BLaER1 treated with 17β-estradiol and CSF1 and Interleukin-3, amounts not matched to agents 10 nM and 100 nM (cell line): ENCODE results near the gene C1orf116.
"Not testable (repeated sequence)": the region's sequence is repeated elsewhere in the genome, so short reads cannot be mapped to it uniquely, and the experiment has no call there.

Source experiments
- H3K27ac ChIP-seq, 11 experiments: shearing (Covaris generic); formaldehyde crosslinking; 2 replicates each; pipeline ENCODE4 v1.8.1; 2022
- H3K27me3 ChIP-seq, 11 experiments: shearing (Covaris generic); formaldehyde crosslinking; 2 replicates each; pipeline ENCODE4 v1.8.1; 2022
- H3K36me3 ChIP-seq, 11 experiments: shearing (Covaris generic); formaldehyde crosslinking; 2 replicates each; pipeline ENCODE4 v1.8.1; 2022
- H3K4me1 ChIP-seq, 10 experiments: shearing (Covaris generic); formaldehyde crosslinking; 2 replicates each; pipeline ENCODE4 v1.8.1; 2022
- H3K4me2 ChIP-seq, 11 experiments: shearing (Covaris generic); formaldehyde crosslinking; 2 replicates each; pipeline ENCODE4 v1.8.1; 2022
- H3K4me3 ChIP-seq, 10 experiments: shearing (Covaris generic); formaldehyde crosslinking; 2 replicates each; pipeline ENCODE4 v1.8.1; 2022
- H3K9ac ChIP-seq, 11 experiments: shearing (Covaris generic); formaldehyde crosslinking; 2 replicates each; pipeline ENCODE4 v1.8.1; 2022
- H3K9me3 ChIP-seq, 11 experiments: shearing (Covaris generic); formaldehyde crosslinking; replicated peaks in 1 of 11; 2 replicates each; pipeline ENCODE4 v1.8.1; 2022
- H4K20me1 ChIP-seq, 11 experiments: shearing (Covaris generic); formaldehyde crosslinking; 2 replicates each; pipeline ENCODE4 v1.8.1; 2022
- Cebpa-rat ChIP-seq, 11 experiments: shearing (Covaris generic); IDR thresholded peaks; 2 replicates each; pipeline ENCODE4 v1.8.1; 2022

Gene C1orf116

DNA sequence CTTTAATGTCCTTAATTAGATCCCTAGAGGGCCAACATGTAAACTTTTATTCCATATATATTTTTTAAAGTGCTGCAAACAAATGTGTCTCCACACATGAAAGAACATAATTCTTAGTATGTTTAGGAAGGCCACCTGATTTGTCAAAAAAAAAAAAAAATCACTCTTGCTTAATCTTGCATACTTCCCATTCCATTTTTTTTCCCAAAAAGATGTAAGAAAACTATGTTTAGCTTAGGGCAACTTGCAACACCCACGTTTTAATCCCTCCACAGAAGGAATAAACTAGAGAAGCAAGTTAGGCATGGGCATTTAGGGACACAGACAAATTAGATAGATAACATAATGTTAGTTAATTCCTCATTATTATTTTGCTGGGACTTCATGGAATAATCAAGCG lies 12.9 kb upstream of the C1orf116 start:
- TF ChIP-seq Cebpa-rat (IDR thresholded peaks at IDR 0.05): no peak
- peaks cover 0 to 3% (median 1%) of the 10 kb centered on the region in 11 experiments; a peak in 11 of 22 replicates for H3K27me3 ChIP-seq
- H3K4me3 ChIP-seq: no peak overlapping the region
- no peak overlapping the region for H3K27ac ChIP-seq
- no peak overlapping the region for H3K4me2 ChIP-seq
- H4K20me1 ChIP-seq: no peaks in the 10 kb centered on the region
- peaks cover 0 to 4% (median 3%) of the 10 kb centered on the region in 11 experiments; a peak in 18 of 22 replicates for H3K9me3 ChIP-seq
- H3K36me3 ChIP-seq: no peaks in the 10 kb centered on the region
- H3K9ac ChIP-seq: no peak overlapping the region
- no peaks in the 10 kb centered on the region for H3K4me1 ChIP-seq

- H3K4me1 ChIP-seq, H3K9ac ChIP-seq, H3K9me3 ChIP-seq, H3K36me3 ChIP-seq, H3K27ac ChIP-seq, H4K20me1 ChIP-seq, H3K27me3 ChIP-seq, H3K4me2 ChIP-seq, H3K4me3 ChIP-seq: not testable (repeated sequence)
These were observed 8.8 kb upstream of the C1orf116 start for GRCh38 chr1:207041397-207041796.

DNA sequence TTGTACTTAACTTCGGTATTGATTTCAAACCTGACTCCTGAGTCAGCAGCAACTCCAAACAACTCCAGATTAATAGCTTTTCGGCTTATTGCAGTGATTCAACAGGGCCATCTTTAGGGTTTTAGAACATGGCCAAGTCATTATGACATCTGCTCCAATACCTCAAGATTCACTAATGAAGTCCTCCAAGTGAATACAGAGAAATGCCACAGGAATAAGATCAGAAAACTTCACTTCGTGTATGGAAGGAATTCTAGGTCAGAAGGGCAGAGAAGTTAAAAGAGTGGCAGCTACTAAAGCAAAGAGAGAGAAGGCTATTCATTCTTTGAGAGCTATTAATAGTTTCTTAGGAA lies 7.6 kb upstream of the C1orf116 start:
- Histone ChIP-seq H3K9me3 (no peaks in the 10 kb centered on the region), H4K20me1 (no peaks in the 10 kb centered on the region), H3K27ac (no peak overlapping the region), H3K9ac (no peak overlapping the region), H3K4me3 (no peak overlapping the region), H3K4me1 (no peaks in the 10 kb centered on the region), H3K36me3 (no peaks in the 10 kb centered on the region), H3K27me3 (no peaks in the 10 kb centered on the region), H3K4me2 (no peak overlapping the region)
- TF ChIP-seq Cebpa-rat (IDR thresholded peaks at IDR 0.05): no peak

- no peak for TF ChIP-seq Cebpa-rat (IDR thresholded peaks at IDR 0.05)
- Histone ChIP-seq H3K4me1 (no peaks in the 10 kb centered on the region), H4K20me1 (no peaks in the 10 kb centered on the region), H3K9me3 (no peaks in the 10 kb centered on the region), H3K27ac (no peak overlapping the region), H3K4me2 (no peak overlapping the region), H3K27me3 (no peaks in the 10 kb centered on the region), H3K36me3 (no peaks in the 10 kb centered on the region), H3K4me3 (no peak overlapping the region), H3K9ac (no peak overlapping the region)
These were observed 7.0 kb upstream of the C1orf116 start for GRCh38 chr1:207039380-207040180.

DNA sequence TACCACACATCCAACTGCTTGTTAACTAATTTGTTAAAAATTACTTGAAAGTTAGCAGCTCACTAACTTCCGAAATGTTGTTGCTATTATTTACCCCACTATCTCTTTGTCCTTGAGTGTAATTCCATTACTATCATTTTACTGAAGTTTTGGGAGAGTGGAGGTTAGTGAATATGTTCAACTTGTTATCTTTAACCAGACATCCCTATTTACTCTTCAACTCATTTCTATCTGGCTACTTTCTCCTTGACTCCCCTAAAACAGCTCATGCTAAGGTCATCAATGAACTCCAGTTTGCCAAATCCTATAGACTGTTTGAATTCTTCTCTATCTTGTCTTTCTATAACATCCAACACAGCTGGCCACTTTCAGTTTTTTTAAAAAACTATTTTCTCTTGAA lies 4.3 kb upstream of the C1orf116 start:
- Histone ChIP-seq H3K9ac (no peak overlapping the region), H3K4me3 (no peak overlapping the region), H3K27me3 (no peaks in the 10 kb centered on the region)

DNA sequence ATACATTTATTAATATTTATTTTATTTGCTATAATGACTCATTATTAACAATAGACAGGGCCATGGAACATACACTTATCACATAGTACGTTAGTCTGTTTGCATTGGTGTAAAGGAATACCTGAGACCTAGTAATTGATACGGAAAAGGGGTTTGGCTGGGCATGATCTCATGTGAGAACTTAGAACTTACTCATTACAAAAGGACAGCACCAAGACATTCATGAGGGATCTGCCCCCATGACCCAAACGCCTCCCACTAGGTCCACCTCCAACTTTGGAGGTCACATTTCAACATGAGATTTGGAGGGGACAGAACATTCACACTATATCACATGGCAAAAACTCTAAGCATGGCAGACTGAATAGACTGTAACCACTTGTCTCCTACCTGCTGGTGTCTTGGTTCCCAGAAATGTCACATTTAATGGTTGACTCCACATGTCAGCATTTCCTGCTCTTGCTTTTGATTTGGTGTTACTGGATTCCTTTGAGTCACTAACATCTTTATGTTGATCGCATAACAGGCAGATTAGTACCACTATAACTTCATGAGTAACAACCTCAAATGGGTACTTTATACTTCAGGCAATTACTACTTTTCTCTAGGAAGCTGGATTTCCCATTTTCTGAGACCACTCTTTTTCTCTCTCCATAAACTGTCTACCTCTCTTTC lies 3.5 kb upstream of the C1orf116 start:
- Histone ChIP-seq H3K36me3 (no peaks in the 10 kb centered on the region), H3K9me3 (no peaks in the 10 kb centered on the region), H3K4me1 (no peaks in the 10 kb centered on the region), H4K20me1 (no peaks in the 10 kb centered on the region), H3K4me2 (no peak overlapping the region), H3K27ac (no peak overlapping the region), H3K4me3 (no peak overlapping the region), H3K27me3 (no peaks in the 10 kb centered on the region), H3K9ac (no peak overlapping the region)
- no peak for TF ChIP-seq Cebpa-rat (IDR thresholded peaks at IDR 0.05)

More for the DNA sequence above, 4.3 kb upstream of the C1orf116 start:
- no peaks in the 10 kb centered on the region for H4K20me1 ChIP-seq
- TF ChIP-seq Cebpa-rat (IDR thresholded peaks at IDR 0.05): no peak
- H3K27ac ChIP-seq: no peak overlapping the region
- no peak overlapping the region for H3K4me2 ChIP-seq
- no peaks in the 10 kb centered on the region for H3K9me3 ChIP-seq
- no peaks in the 10 kb centered on the region for H3K4me1 ChIP-seq
- H3K36me3 ChIP-seq: no peaks in the 10 kb centered on the region

GRCh38 chr1:207034998-207035397 lies 2.4 kb upstream of the C1orf116 start:
- H3K4me1 ChIP-seq: no peaks in the 10 kb centered on the region
- no peak overlapping the region for H3K27ac ChIP-seq
- H3K27me3 ChIP-seq: no peaks in the 10 kb centered on the region
- TF ChIP-seq Cebpa-rat (IDR thresholded peaks at IDR 0.05): no peak
- no peaks in the 10 kb centered on the region for H3K36me3 ChIP-seq
- H3K9me3 ChIP-seq: no peaks in the 10 kb centered on the region
- no peak overlapping the region for H3K9ac ChIP-seq
- H3K4me2 ChIP-seq: no peak overlapping the region
- no peaks in the 10 kb centered on the region for H4K20me1 ChIP-seq
- no peak overlapping the region for H3K4me3 ChIP-seq

DNA sequence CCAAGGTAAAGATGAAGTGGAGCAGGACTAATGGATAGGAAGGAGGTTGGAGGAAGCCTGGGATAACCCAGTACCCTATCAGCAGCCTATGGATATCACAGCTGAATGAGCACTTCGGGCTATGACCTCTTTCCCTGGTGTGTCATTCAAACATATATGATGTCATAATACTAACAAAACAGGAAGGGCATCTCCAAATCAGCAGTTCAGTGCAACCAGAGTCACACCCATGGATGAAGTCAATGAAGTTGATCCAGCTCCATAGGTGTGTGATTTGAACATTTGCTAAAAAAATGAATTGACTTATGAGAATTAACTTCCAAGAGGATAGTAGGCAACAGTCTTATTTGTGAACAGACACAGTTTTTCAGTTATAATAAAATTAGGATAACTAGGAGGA lies 1.7 kb upstream of the C1orf116 start:
- Histone ChIP-seq H3K9me3 (no peaks in the 10 kb centered on the region), H3K4me3 (no peak overlapping the region), H4K20me1 (no peaks in the 10 kb centered on the region), H3K36me3 (no peaks in the 10 kb centered on the region), H3K4me2 (no peak overlapping the region), H3K27ac (no peak overlapping the region), H3K4me1 (no peaks in the 10 kb centered on the region), H3K27me3 (no peaks in the 10 kb centered on the region), H3K9ac (no peak overlapping the region)
- no peak for TF ChIP-seq Cebpa-rat (IDR thresholded peaks at IDR 0.05)

DNA sequence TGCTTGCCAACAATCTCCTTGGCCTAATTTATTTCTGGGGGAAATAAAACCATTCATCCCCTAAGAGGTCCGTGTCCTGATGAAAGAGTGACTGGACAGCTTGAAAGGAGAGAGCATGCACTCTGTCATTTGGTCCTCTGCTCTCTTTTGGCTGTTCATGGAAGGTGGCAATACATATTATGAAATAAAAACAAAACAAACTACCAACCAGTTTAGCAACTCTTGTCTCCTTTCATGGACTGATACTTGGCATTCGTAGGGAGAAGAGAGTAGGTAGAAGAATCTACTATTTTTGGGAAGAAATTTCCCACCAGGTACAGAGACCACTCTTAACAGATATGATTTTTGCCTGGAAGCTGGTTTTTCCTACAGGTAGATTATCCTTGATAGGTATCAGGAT lies 746 bp upstream of the C1orf116 start:
- Histone ChIP-seq H3K27ac (no peak overlapping the region), H3K4me2 (no peak overlapping the region), H3K9ac (no peak overlapping the region), H3K4me3 (no peak overlapping the region), H3K4me1 (no peaks in the 10 kb centered on the region), H3K9me3 (no peaks in the 10 kb centered on the region), H4K20me1 (no peaks in the 10 kb centered on the region), H3K36me3 (no peaks in the 10 kb centered on the region), H3K27me3 (no peaks in the 10 kb centered on the region)
- TF ChIP-seq Cebpa-rat (IDR thresholded peaks at IDR 0.05): no peak

DNA sequence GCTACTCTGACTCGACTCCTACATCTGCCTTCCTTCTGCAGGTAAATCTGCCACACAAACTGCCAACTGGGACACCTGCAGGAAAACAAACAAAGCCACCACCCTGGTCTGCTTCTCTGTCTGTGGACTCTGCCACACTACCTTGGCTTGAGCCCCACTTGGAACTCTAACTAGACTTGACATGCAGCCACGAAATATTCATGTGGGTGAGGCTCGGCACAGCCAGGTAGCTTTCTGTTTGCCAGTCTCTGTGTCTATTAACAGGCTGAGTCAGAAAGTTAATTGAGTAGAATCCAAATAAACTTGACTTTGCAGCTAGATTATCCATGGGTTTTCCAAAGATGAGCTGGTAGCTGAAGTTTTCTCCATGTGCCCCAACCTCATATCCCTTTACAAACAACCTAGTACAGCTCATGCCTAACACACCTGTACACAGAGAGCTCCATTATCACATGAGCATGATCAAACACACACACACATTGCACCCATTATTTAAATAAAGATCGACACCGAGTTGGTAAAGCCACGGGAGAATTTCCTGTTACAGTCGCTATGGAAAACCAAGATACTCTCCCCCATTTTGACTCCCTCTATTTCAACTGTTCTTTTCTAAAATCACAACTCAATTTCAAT lies 808 bp downstream of the C1orf116 start:
- Histone ChIP-seq H3K9ac (no peak overlapping the region), H3K4me1 (no peaks in the 10 kb centered on the region; a peak in 1 of 20 replicates), H3K27me3 (no peaks in the 10 kb centered on the region), H4K20me1 (no peaks in the 10 kb centered on the region), H3K4me3 (no peak overlapping the region), H3K36me3 (no peaks in the 10 kb centered on the region), H3K9me3 (no peaks in the 10 kb centered on the region), H3K4me2 (no peak overlapping the region), H3K27ac (no peak overlapping the region)
- TF ChIP-seq Cebpa-rat (IDR thresholded peaks at IDR 0.05): no peak
